ENCODE data around the gene RSAD2.
A peak's percentile ranks its signal among the peaks of the same experiment; 100 is the strongest.

RSAD2 gene

DNA sequence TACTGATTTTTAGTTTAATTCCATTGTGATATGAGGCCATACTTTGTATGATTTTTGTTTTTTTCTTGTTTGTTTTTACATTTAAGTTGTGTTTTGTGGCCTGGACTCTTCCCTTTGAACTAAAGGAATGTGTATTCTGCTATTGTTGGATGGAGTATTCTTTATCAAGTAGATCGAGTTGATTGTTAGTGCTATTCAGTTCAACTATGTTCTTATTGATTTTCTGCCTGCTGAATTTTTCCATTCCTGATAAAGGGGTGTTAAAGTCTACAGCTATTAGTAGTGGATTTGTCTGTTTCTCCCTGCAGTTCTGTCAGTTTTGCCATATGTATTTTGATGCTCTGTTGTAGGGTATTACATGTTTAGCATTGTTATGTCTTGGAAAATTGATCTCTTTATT lies 54.2 kb downstream of the RSAD2 start:
- Histone ChIP-seq H3K27ac (ENCODE audit: extremely low read depth, low read depth, low read length) (no peak overlapping the region), H3K4me1 (ENCODE audit: control insufficient read depth, insufficient read depth, low read length) (no peaks in the 10 kb centered on the region), H3K4me3 (ENCODE audit: low read depth, low read length) (no peak overlapping the region), H3K36me3 (ENCODE audit: control insufficient read depth in 2 of 2, insufficient read depth in 1 of 2, low read length in 2 of 2) (no peaks in the 10 kb centered on the region), H3K9me3 (ENCODE audit: control insufficient read depth, insufficient read depth, low read depth, low read length) (no peaks in the 10 kb centered on the region)
- no peak for TF ChIP-seq ZNF707 (tag by site-specific recombination; IDR thresholded peaks at IDR 0.05)
- POLR2A ChIA-PET, result no interaction called here
- CTCF ChIA-PET, result interaction anchor here (1.0 to 1.2 kb wide), 2 partner anchors 15 to 113 kb away, joined by 5 to 6 read pairs; no protein-coding TSS in a partner anchor

DNA sequence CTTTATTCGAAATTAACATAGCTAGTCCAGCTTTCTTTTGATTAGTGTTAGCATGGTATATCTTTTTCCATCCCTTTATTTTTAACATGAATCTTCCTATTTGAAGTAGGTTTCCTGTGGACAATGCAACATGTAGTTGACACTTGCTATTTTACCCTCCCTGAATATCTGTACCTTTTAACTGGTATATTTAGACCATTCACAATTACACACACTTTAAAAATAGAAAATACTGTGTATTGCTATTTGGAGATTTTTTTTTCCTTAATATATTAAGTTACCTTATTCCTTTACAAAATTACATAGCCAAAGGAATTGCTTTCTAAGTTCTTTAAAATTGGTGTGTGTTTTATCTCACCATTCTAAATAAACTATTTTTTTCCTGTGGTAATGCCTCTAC lies 54.6 kb downstream of the RSAD2 start:
- Histone ChIP-seq H3K9me3 (ENCODE audit: control insufficient read depth, insufficient read depth, low read depth, low read length) (no peaks in the 10 kb centered on the region), H3K4me3 (ENCODE audit: low read depth, low read length) (no peak overlapping the region), H3K27ac (ENCODE audit: extremely low read depth, low read depth, low read length) (no peak overlapping the region), H3K4me1 (ENCODE audit: control insufficient read depth, insufficient read depth, low read length) (no peaks in the 10 kb centered on the region), H3K36me3 (ENCODE audit: control insufficient read depth in 2 of 2, insufficient read depth in 1 of 2, low read length in 2 of 2) (no peaks in the 10 kb centered on the region)
- TF ChIP-seq ZNF404 (tag by site-specific recombination; IDR thresholded peaks at IDR 0.05), result no peak
- TF ChIP-seq ZNF544 (tag by site-specific recombination; IDR thresholded peaks at IDR 0.05), result no peak
- 0 out of 2 replicates have a peak, but pooled peaks have one; percentile 29 for TF ChIP-seq ZNF211 (tag by site-specific recombination; IDR thresholded peaks at IDR 0.05; ENCODE audit: low read depth)
- ChIA-PET CTCF (interaction anchor here (1.0 to 1.2 kb wide), 4 partner anchors 16 to 112 kb away, joined by 4 to 6 read pairs (median 6); no protein-coding TSS in a partner anchor), POLR2A (no interaction called here)

- TF ChIP-seq ZNF707 (tag by site-specific recombination; IDR thresholded peaks at IDR 0.05) (no peak), ZNF600 (tag by site-specific recombination; IDR thresholded peaks at IDR 0.05) (no peak), ZNF629 (tag by site-specific recombination; IDR thresholded peaks at IDR 0.05) (no peak), REST (tag by site-specific recombination; IDR thresholded peaks at IDR 0.05) (no peak), BCL11A (tag by site-specific recombination; IDR thresholded peaks at IDR 0.05; ENCODE audit: low read depth) (no peak), ZNF302 (tag by site-specific recombination; IDR thresholded peaks at IDR 0.05; ENCODE audit: low read depth) (no peak), ZNF426 (tag by site-specific recombination; IDR thresholded peaks at IDR 0.05) (no peak), ZNF133 (tag by site-specific recombination; IDR thresholded peaks at IDR 0.05) (no peak), SALL2 (tag by site-specific recombination; IDR thresholded peaks at IDR 0.05; ENCODE audit: borderline replicate concordance) (no peak), ZNF10 (tag by site-specific recombination; IDR thresholded peaks at IDR 0.05) (no peak), ZIC2 (tag by site-specific recombination; IDR thresholded peaks at IDR 0.05) (no peak), ZXDB (tag by site-specific recombination; IDR thresholded peaks at IDR 0.05) (no peak), SP2 (tag by site-specific recombination; IDR thresholded peaks at IDR 0.05) (no peak), GLIS1 (tag by site-specific recombination; IDR thresholded peaks at IDR 0.05) (no peak), ZNF571 (tag by site-specific recombination; IDR thresholded peaks at IDR 0.05) (no peak), MZF1 (tag by site-specific recombination; IDR thresholded peaks at IDR 0.05; ENCODE audit: borderline replicate concordance) (no peak), ZNF677 (tag by site-specific recombination; IDR thresholded peaks at IDR 0.05) (no peak)
- TF ChIP-seq, protein P1, sequence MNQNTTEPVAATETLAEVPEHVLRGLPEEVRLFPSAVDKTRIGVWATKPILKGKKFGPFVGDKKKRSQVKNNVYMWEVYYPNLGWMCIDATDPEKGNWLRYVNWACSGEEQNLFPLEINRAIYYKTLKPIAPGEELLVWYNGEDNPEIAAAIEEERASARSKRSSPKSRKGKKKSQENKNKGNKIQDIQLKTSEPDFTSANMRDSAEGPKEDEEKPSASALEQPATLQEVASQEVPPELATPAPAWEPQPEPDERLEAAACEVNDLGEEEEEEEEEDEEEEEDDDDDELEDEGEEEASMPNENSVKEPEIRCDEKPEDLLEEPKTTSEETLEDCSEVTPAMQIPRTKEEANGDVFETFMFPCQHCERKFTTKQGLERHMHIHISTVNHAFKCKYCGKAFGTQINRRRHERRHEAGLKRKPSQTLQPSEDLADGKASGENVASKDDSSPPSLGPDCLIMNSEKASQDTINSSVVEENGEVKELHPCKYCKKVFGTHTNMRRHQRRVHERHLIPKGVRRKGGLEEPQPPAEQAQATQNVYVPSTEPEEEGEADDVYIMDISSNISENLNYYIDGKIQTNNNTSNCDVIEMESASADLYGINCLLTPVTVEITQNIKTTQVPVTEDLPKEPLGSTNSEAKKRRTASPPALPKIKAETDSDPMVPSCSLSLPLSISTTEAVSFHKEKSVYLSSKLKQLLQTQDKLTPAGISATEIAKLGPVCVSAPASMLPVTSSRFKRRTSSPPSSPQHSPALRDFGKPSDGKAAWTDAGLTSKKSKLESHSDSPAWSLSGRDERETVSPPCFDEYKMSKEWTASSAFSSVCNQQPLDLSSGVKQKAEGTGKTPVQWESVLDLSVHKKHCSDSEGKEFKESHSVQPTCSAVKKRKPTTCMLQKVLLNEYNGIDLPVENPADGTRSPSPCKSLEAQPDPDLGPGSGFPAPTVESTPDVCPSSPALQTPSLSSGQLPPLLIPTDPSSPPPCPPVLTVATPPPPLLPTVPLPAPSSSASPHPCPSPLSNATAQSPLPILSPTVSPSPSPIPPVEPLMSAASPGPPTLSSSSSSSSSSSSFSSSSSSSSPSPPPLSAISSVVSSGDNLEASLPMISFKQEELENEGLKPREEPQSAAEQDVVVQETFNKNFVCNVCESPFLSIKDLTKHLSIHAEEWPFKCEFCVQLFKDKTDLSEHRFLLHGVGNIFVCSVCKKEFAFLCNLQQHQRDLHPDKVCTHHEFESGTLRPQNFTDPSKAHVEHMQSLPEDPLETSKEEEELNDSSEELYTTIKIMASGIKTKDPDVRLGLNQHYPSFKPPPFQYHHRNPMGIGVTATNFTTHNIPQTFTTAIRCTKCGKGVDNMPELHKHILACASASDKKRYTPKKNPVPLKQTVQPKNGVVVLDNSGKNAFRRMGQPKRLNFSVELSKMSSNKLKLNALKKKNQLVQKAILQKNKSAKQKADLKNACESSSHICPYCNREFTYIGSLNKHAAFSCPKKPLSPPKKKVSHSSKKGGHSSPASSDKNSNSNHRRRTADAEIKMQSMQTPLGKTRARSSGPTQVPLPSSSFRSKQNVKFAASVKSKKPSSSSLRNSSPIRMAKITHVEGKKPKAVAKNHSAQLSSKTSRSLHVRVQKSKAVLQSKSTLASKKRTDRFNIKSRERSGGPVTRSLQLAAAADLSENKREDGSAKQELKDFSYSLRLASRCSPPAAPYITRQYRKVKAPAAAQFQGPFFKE (tag by site-specific recombination; IDR thresholded peaks at IDR 0.05; ENCODE audit: borderline replicate concordance), result no peak
- TF ChIP-seq, protein P2, sequence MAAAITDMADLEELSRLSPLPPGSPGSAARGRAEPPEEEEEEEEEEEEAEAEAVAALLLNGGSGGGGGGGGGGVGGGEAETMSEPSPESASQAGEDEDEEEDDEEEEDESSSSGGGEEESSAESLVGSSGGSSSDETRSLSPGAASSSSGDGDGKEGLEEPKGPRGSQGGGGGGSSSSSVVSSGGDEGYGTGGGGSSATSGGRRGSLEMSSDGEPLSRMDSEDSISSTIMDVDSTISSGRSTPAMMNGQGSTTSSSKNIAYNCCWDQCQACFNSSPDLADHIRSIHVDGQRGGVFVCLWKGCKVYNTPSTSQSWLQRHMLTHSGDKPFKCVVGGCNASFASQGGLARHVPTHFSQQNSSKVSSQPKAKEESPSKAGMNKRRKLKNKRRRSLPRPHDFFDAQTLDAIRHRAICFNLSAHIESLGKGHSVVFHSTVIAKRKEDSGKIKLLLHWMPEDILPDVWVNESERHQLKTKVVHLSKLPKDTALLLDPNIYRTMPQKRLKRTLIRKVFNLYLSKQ (tag by site-specific recombination; IDR thresholded peaks at IDR 0.05; ENCODE audit: borderline replicate concordance), result no peak
- Histone ChIP-seq H3K4me3 (ENCODE audit: low read depth, low read length) (no peak overlapping the region), H3K4me1 (ENCODE audit: control insufficient read depth, insufficient read depth, low read length) (no peaks in the 10 kb centered on the region), H3K36me3 (ENCODE audit: control insufficient read depth in 2 of 2, insufficient read depth in 1 of 2, low read length in 2 of 2) (no peaks in the 10 kb centered on the region), H3K27ac (ENCODE audit: extremely low read depth, low read depth, low read length) (no peak overlapping the region), H3K9me3 (ENCODE audit: control insufficient read depth, insufficient read depth, low read depth, low read length) (no peaks in the 10 kb centered on the region)
- ChIA-PET CTCF (interaction anchor here (0.5 to 1.2 kb wide), 4 partner anchors 16 to 1208 kb away, joined by 3 to 6 read pairs (median 4); no protein-coding TSS in a partner anchor), POLR2A (no interaction called here)
Measured at GRCh38 chr2:6932828-6933227, 55.3 kb downstream of the RSAD2 start.
